Natural killer cell (primary cell): ENCODE measurements around the gene S100A9. TPM values are rescaled to one million over a fixed set of nuclear protein-coding genes. Genes with fewer than 3 reads are reported as not detected.

Source experiments
- ATAC-seq, 3 donors: fragments of 150-1000 bp in 2 of 3; fragments of 200-7000 bp in 1 of 3; cut with Tn5 transposase; 1 replicate in 1 of 3; 2 replicates in 2 of 3; pipeline ENCODE4 v1.10.0; 2021; ENCODE audit warnings: mild to moderate bottlenecking in 2 of 3, moderate library complexity in 2 of 3
- DNase-seq, 2 donors: peaks; one replicate each; pipeline versions ENCODE4 v3.0.0 to v3.0.0-alpha.2; 2013 to 2021; ENCODE audit warnings: mixed read lengths in 1 of 2
- H3K27ac ChIP-seq: one replicate; pipeline ENCODE4 v1.5.1; 2013; ENCODE audit warnings: mild to moderate bottlenecking, low read length
- H3K27me3 ChIP-seq: one replicate; pipeline ENCODE4 v1.6.1; 2013; ENCODE audit warnings: low read length; ENCODE audit not compliant: control insufficient read depth, insufficient read depth
- H3K36me3 ChIP-seq: one replicate; pipeline ENCODE4 v1.6.1; 2013; ENCODE audit warnings: low read length; ENCODE audit not compliant: control insufficient read depth, insufficient read depth
- H3K4me1 ChIP-seq: one replicate; pipeline ENCODE4 v1.6.1; 2013; ENCODE audit warnings: low read length; ENCODE audit not compliant: control insufficient read depth, insufficient read depth
- H3K4me3 ChIP-seq: one replicate; pipeline ENCODE4 v1.5.1; 2013; ENCODE audit warnings: low read length
- H3K9me3 ChIP-seq: one replicate; pipeline ENCODE4 v1.6.1; 2013; ENCODE audit warnings: low read length; ENCODE audit not compliant: control insufficient read depth, insufficient read depth
- H3K27ac Mint-ChIP-seq, 2 donors: one replicate each; pipeline ENCODE4 v1.8.0; 2022; ENCODE audit warnings: mild to moderate bottlenecking in 2 of 2, mixed read lengths in 2 of 2, moderate library complexity in 1 of 2
- H3K27me3 Mint-ChIP-seq, 2 donors: one replicate each; pipeline ENCODE4 v1.8.0; 2022; ENCODE audit warnings: low read depth in 2 of 2, mixed read lengths in 2 of 2
- H3K36me3 Mint-ChIP-seq: one replicate; pipeline ENCODE4 v1.8.0; 2022; ENCODE audit warnings: mixed read lengths
- H3K4me1 Mint-ChIP-seq, 2 donors: one replicate each; pipeline ENCODE4 v1.8.0; 2022; ENCODE audit warnings: mixed read lengths in 2 of 2
- H3K4me3 Mint-ChIP-seq: one replicate; pipeline ENCODE4 v1.8.0; 2022; ENCODE audit warnings: mild to moderate bottlenecking, moderate library complexity, mixed read lengths
- H3K9me3 Mint-ChIP-seq, 2 donors: one replicate each; pipeline ENCODE4 v1.8.0; 2022; ENCODE audit warnings: mixed read lengths in 2 of 2
- WGBS: methylation state at CpG from one replicate; pipeline ENCODE4 v1.1.7; 2013; ENCODE audit warnings: missing lambda C conversion rate; ENCODE audit not compliant: insufficient coverage; 5-methylcytosine and 5-hydroxymethylcytosine counted together
- intact Hi-C: fragments of 100-400 bp; cut with micrococcal nuclease; formaldehyde crosslinking; loops from one replicate; pipeline ENCODE4 v1.14.2; 2022
- total RNA-seq, 4 donors: library from RNA; stranded (reverse); fragments of 120-200 nt in 1 of 4; gene quantifications; one replicate each; pipeline versions ENCODE4 v1.2.3 to v1.2.4, GENCODE V29; 2013 to 2022
- TF ChIP-seq, protein P1 (sequence below): fragments of 200-600 bp; IDR thresholded peaks from one replicate; pipeline ENCODE4 v1.8.0; 2022; ENCODE audit warnings: antibody characterized with exemption

The S100A9 gene
- total RNA-seq, 3 donors from 2014 or later (not counting 1 experiment from before 2014, with no cell fraction given) = 13.1 to 334 (median 116) TPM

DNA sequence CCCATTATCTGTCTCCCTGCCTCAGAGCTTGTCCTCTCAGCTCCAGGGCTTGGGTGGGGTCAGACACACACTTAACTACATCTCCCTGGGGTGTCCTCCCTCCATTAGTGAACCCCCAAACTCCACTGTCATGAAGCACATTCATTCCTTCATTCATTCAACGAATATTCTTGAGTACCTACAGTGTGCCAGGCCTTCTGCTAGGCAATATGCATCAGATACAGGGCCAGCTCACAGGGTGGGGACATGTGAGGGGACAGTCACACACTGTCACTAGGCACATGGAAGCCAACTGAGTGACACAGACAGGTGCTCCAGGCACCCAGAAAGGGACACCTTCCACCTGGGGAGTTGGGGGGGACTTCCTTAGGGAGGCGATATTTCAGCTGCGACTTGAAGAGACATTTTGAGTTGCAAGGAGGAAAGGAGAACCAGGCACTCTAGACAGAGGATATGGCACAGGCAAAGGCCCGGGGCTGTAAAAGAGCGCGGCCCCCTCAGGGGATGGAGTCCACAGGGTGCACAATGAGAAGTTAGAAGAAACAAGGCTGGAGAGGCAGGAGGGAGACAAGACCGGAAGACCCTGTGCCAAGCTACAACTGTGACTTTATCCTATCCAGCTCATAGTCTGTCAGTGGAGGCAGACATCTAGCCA is 41.9 kb downstream of the S100A9 start:
- Mint-ChIP-seq H3K36me3 (no peaks in the 10 kb centered on the region), H3K4me1 (no peaks in the 10 kb centered on the region), H3K9me3 (no peaks in the 10 kb centered on the region), H3K27ac (no peak overlapping the region), H3K4me3 (no peak overlapping the region), H3K27me3 (peaks cover 4 to 8% of the 10 kb centered on the region in 2 donors)
- intact Hi-C loops = no loop called here
- H3K36me3 ChIP-seq = no peaks in the 10 kb centered on the region
- H3K27me3 ChIP-seq = no peaks in the 10 kb centered on the region
- H3K9me3 ChIP-seq = no peaks in the 10 kb centered on the region
- DNase-seq (no peak), ATAC-seq (no peak)
- 89% methylated on average over 7 of the region's 7 CpGs for WGBS
- no peak overlapping the region for H3K4me3 ChIP-seq
- H3K4me1 ChIP-seq = no peaks in the 10 kb centered on the region
- H3K27ac ChIP-seq = no peak overlapping the region
- TF ChIP-seq, protein P1, sequence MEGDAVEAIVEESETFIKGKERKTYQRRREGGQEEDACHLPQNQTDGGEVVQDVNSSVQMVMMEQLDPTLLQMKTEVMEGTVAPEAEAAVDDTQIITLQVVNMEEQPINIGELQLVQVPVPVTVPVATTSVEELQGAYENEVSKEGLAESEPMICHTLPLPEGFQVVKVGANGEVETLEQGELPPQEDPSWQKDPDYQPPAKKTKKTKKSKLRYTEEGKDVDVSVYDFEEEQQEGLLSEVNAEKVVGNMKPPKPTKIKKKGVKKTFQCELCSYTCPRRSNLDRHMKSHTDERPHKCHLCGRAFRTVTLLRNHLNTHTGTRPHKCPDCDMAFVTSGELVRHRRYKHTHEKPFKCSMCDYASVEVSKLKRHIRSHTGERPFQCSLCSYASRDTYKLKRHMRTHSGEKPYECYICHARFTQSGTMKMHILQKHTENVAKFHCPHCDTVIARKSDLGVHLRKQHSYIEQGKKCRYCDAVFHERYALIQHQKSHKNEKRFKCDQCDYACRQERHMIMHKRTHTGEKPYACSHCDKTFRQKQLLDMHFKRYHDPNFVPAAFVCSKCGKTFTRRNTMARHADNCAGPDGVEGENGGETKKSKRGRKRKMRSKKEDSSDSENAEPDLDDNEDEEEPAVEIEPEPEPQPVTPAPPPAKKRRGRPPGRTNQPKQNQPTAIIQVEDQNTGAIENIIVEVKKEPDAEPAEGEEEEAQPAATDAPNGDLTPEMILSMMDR = no peak

DNA sequence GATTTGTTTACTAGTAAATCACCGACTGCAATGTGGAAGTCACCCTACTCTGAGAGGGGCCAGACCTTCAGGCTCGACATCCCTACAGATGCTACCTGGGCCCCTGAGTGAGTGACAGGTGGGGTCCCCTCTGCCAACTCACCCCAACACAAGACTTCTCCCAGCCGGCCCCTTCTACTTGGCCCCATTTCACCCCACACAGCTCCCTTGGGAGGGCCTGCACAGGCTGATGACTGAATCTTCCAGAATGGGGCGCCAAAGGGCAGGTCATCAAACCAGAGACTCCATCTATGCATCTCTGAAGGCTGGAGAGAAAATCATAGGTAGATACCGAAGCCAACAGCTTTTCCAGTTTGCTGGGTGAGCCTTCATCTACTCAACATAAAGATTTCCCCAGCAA is 42.6 kb downstream of the S100A9 start:
- Mint-ChIP-seq H3K4me1 (no peaks in the 10 kb centered on the region), H3K4me3 (no peak overlapping the region), H3K36me3 (no peaks in the 10 kb centered on the region), H3K27me3 (peaks cover 2 to 8% of the 10 kb centered on the region in 2 donors), H3K9me3 (no peaks in the 10 kb centered on the region), H3K27ac (no peak overlapping the region)
- DNase-seq (no peak), ATAC-seq (no peak)
- TF ChIP-seq, protein P1 = no peak
- no peaks in the 10 kb centered on the region for H3K27me3 ChIP-seq
- H3K4me3 ChIP-seq = no peak overlapping the region
- H3K27ac ChIP-seq = no peak overlapping the region
- intact Hi-C loops = no loop called here
- no peaks in the 10 kb centered on the region for H3K36me3 ChIP-seq
- peaks cover 2% of the 10 kb centered on the region for H3K4me1 ChIP-seq
- WGBS = 79% methylated on average over 5 of the region's 5 CpGs
- no peaks in the 10 kb centered on the region for H3K9me3 ChIP-seq

DNA sequence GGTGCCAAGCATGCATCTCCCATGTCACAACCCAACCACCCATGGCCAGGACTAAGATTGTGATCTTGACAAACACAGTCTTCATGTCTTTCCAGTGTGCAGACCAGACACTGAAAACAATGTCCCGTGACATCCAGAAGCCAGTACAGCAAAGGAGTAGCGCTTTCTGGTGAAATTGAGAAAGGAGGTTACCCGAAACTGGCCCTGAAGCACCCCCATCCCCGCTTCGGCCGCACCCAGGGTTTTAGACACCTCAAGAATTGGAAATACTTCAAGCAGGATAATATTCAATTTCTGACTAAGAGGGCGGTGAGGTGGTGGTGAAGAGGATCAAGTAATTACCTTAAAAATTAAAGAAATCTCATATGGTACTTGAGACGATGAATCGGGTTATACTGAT is 43.8 kb downstream of the S100A9 start:
- no peak for DNase-seq
- no peak for ATAC-seq
- Mint-ChIP-seq H3K27ac (no peak overlapping the region), H3K4me3 (no peak overlapping the region), H3K9me3 (no peaks in the 10 kb centered on the region), H3K36me3 (no peaks in the 10 kb centered on the region), H3K27me3 (peaks cover 0 to 13% of the 10 kb centered on the region in 2 donors), H3K4me1 (no peaks in the 10 kb centered on the region)
- H3K4me1 ChIP-seq = peaks cover 2% of the 10 kb centered on the region
- 80% methylated on average over 7 of the region's 9 CpGs for WGBS
- no peaks in the 10 kb centered on the region for H3K9me3 ChIP-seq
- TF ChIP-seq, protein P1 = no peak
- intact Hi-C loops = no loop called here
- no peak overlapping the region for H3K27ac ChIP-seq
- H3K27me3 ChIP-seq = no peaks in the 10 kb centered on the region
- no peak overlapping the region for H3K4me3 ChIP-seq
- no peaks in the 10 kb centered on the region for H3K36me3 ChIP-seq

DNA sequence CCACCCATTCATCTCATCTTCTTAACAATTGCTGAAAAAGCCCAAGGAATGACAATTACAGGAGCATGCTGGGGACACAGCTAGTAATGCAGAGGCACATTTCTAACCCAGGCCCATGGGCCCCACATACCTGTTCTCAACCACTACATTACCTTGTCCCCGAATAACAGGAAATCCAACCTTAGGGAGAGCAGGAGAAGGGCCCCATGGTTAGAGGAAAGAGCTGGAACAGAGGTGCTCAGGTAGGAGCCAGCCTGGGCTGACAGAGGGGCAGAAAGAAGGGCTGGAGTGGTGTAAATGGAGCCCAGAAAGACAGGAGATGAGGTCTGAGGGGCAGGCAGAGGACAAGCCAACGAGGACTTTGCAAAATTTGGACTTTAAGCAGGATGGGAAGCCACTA is 44.6 kb downstream of the S100A9 start:
- DNase-seq (no peak), ATAC-seq (no peak)
- intact Hi-C loops = no loop called here
- Mint-ChIP-seq H3K27ac (no peak overlapping the region), H3K4me1 (no peaks in the 10 kb centered on the region), H3K27me3 (peaks cover 0 to 15% of the 10 kb centered on the region in 2 donors), H3K4me3 (no peak overlapping the region), H3K36me3 (no peaks in the 10 kb centered on the region), H3K9me3 (no peaks in the 10 kb centered on the region)
- Histone ChIP-seq H3K9me3 (no peaks in the 10 kb centered on the region), H3K36me3 (no peaks in the 10 kb centered on the region), H3K4me1 (peaks cover 2% of the 10 kb centered on the region), H3K27me3 (no peaks in the 10 kb centered on the region), H3K27ac (no peak overlapping the region), H3K4me3 (no peak overlapping the region)
- TF ChIP-seq, protein P1 = no peak
- WGBS = 72% methylated on average over 2 of the region's 2 CpGs
